SK-N-SH treated with all-trans-retinoic acid at 6 μM for 48 hours (cell line): ENCODE data around the gene SEPTIN1.

ENCODE experiments used
- ATAC-seq: fragments of 200-7000 bp; cut with Tn5 transposase; 3 replicates; pipeline ENCODE4 v1.9.1; 2020; ENCODE audit warnings: mild to moderate bottlenecking, moderate library complexity
- ARNTL ChIP-seq: fragments of 450-650 bp; formaldehyde crosslinking; IDR thresholded peaks from 2 replicates; pipeline ENCODE4 v1.5.0; 2020; ENCODE audit warnings: low read depth, mild to moderate bottlenecking, moderate library complexity, borderline replicate concordance
- BACH2 ChIP-seq: fragments of 250-450 bp; sonication (Bioruptor Pico); IDR thresholded peaks from 2 replicates; pipeline ENCODE4 v1.9.0; 2021; ENCODE audit warnings: mild to moderate bottlenecking, borderline replicate concordance
- CSDC2 ChIP-seq: fragments of 250-450 bp; sonication (Bioruptor Pico); IDR thresholded peaks from 2 replicates; pipeline ENCODE4 v1.5.0; 2020; ENCODE audit warnings: mild to moderate bottlenecking, moderate library complexity
- ESRRG ChIP-seq: fragments of 250-450 bp; sonication (Bioruptor Pico); IDR thresholded peaks from 2 replicates; pipeline ENCODE4 v1.6.1; 2021; ENCODE audit warnings: mild to moderate bottlenecking
- GLIS3 ChIP-seq: fragments of 250-450 bp; sonication (Bioruptor Pico); IDR thresholded peaks from 2 replicates; pipeline ENCODE4 v1.5.0; 2020; ENCODE audit warnings: mild to moderate bottlenecking, moderate library complexity
- ISL1 ChIP-seq: fragments of 250-450 bp; sonication (Bioruptor Pico); IDR thresholded peaks from 2 replicates; pipeline ENCODE4 v2.1.2; 2022; ENCODE audit warnings: mild to moderate bottlenecking, moderate library complexity
- OSR1 ChIP-seq: fragments of 250-450 bp; sonication (Bioruptor Pico); IDR thresholded peaks from 2 replicates; pipeline ENCODE4 v1.8.0; 2022; ENCODE audit warnings: moderate library complexity, mild to moderate bottlenecking, inconsistent platforms
- PPARA ChIP-seq: fragments of 250-450 bp; sonication (Bioruptor Pico); IDR thresholded peaks from 2 replicates; pipeline ENCODE4 v1.5.0; 2020; ENCODE audit warnings: mild to moderate bottlenecking, borderline replicate concordance
- SNAI2 ChIP-seq: fragments of 250-450 bp; sonication (Bioruptor Pico); IDR thresholded peaks from 2 replicates; pipeline ENCODE4 v1.5.0; 2020; ENCODE audit warnings: mild to moderate bottlenecking, moderate library complexity
- TOX ChIP-seq: fragments of 250-450 bp; sonication (Bioruptor Pico); IDR thresholded peaks from 2 replicates; pipeline ENCODE4 v1.8.0; 2021; ENCODE audit warnings: mild to moderate bottlenecking, moderate library complexity, borderline replicate concordance
- ZC3H10 ChIP-seq: fragments of 250-450 bp; sonication (Bioruptor Pico); IDR thresholded peaks from 2 replicates; pipeline ENCODE4 v1.5.1; 2021; ENCODE audit warnings: mild to moderate bottlenecking, moderate library complexity
- ZFP3 ChIP-seq: fragments of 250-450 bp; sonication (Bioruptor Pico); IDR thresholded peaks from 2 replicates; pipeline ENCODE4 v1.5.0; 2020; ENCODE audit warnings: mild to moderate bottlenecking, moderate library complexity
- ZNF565 ChIP-seq: fragments of 450-650 bp; formaldehyde crosslinking; conservative IDR thresholded peaks from 2 replicates; pipeline ENCODE4 v1.5.0; 2020; ENCODE audit warnings: low read depth, mild to moderate bottlenecking, moderate library complexity
- ZNF70 ChIP-seq: fragments of 450-650 bp; formaldehyde crosslinking; IDR thresholded peaks from 2 replicates; pipeline ENCODE4 v1.5.0; 2020; ENCODE audit warnings: mild to moderate bottlenecking, moderate library complexity
- TF ChIP-seq, protein P1 (sequence below): fragments of 250-450 bp; sonication (Bioruptor Pico); IDR thresholded peaks from 2 replicates; pipeline ENCODE4 v1.5.1; 2021; ENCODE audit warnings: mild to moderate bottlenecking, moderate library complexity
- TF ChIP-seq, protein P2 (sequence below): fragments of 250-450 bp; sonication (Bioruptor Pico); IDR thresholded peaks from 2 replicates; pipeline ENCODE4 v1.8.0; 2020; ENCODE audit warnings: mild to moderate bottlenecking, moderate library complexity, borderline replicate concordance
- TF ChIP-seq, protein P3 (sequence below): fragments of 250-450 bp; sonication (Bioruptor Pico); IDR thresholded peaks from 2 replicates; pipeline ENCODE4 v1.5.1; 2020; ENCODE audit warnings: low read depth, mild to moderate bottlenecking, moderate library complexity
- TF ChIP-seq, protein P4 (sequence below): fragments of 250-450 bp; sonication (Bioruptor Pico); IDR thresholded peaks from 2 replicates; pipeline ENCODE4 v1.5.0; 2020; ENCODE audit warnings: mild to moderate bottlenecking, moderate library complexity
- TF ChIP-seq, protein P5 (sequence below): fragments of 250-450 bp; sonication (Bioruptor Pico); IDR thresholded peaks from 2 replicates; pipeline ENCODE4 v1.8.0; 2021; ENCODE audit warnings: low read depth, mild to moderate bottlenecking, moderate library complexity, borderline replicate concordance

SEPTIN1 gene

DNA sequence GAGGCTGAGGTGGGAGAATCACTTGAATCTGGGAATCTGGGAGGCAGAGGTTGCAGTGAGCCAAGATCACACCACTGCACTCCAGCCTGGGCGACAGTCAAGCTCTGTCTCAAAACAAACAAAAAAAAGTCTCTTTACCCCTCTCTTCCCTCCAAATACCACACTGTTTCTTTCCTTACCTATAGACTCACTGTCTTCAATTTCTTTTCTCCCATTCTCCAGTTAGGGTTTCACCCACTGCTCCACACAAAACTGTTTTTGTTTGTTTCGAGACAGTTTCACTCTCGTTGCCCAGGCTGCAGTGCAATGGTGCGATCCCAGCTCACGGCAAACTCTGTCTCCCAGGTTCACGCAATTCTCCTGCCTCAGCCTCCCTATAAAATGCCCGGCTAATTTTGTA is 21.2 kb downstream of the SEPTIN1 start (continued):
- TF ChIP-seq, protein P1, sequence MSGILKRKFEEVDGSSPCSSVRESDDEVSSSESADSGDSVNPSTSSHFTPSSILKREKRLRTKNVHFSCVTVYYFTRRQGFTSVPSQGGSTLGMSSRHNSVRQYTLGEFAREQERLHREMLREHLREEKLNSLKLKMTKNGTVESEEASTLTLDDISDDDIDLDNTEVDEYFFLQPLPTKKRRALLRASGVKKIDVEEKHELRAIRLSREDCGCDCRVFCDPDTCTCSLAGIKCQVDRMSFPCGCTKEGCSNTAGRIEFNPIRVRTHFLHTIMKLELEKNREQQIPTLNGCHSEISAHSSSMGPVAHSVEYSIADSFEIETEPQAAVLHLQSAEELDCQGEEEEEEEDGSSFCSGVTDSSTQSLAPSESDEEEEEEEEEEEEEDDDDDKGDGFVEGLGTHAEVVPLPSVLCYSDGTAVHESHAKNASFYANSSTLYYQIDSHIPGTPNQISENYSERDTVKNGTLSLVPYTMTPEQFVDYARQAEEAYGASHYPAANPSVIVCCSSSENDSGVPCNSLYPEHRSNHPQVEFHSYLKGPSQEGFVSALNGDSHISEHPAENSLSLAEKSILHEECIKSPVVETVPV (CRISPR knock-in tag) = no peak
- TF ChIP-seq, protein P2, sequence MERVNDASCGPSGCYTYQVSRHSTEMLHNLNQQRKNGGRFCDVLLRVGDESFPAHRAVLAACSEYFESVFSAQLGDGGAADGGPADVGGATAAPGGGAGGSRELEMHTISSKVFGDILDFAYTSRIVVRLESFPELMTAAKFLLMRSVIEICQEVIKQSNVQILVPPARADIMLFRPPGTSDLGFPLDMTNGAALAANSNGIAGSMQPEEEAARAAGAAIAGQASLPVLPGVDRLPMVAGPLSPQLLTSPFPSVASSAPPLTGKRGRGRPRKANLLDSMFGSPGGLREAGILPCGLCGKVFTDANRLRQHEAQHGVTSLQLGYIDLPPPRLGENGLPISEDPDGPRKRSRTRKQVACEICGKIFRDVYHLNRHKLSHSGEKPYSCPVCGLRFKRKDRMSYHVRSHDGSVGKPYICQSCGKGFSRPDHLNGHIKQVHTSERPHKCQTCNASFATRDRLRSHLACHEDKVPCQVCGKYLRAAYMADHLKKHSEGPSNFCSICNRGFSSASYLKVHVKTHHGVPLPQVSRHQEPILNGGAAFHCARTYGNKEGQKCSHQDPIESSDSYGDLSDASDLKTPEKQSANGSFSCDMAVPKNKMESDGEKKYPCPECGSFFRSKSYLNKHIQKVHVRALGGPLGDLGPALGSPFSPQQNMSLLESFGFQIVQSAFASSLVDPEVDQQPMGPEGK (CRISPR knock-in tag) = no peak
- no peak for TF ChIP-seq SNAI2 (CRISPR knock-in tag)
- TF ChIP-seq, protein P3, sequence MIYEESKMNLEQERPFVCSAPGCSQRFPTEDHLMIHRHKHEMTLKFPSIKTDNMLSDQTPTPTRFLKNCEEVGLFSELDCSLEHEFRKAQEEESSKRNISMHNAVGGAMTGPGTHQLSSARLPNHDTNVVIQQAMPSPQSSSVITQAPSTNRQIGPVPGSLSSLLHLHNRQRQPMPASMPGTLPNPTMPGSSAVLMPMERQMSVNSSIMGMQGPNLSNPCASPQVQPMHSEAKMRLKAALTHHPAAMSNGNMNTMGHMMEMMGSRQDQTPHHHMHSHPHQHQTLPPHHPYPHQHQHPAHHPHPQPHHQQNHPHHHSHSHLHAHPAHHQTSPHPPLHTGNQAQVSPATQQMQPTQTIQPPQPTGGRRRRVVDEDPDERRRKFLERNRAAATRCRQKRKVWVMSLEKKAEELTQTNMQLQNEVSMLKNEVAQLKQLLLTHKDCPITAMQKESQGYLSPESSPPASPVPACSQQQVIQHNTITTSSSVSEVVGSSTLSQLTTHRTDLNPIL (CRISPR knock-in tag) = no peak

DNA sequence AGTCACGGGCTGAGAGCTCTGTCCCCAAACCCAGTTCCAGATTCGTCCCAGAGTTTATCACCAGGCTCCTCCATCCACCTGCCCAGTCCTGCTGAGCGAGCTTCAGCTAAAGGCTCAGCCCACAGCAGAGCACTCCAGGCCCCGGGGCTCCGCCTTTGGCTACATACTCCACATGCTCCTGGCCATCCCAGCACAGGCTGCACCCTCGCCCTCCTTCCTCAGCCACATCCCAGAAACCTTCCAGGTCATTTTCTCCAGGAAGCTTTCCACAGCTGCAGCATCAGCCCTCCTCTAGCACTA is 22.5 kb downstream of the SEPTIN1 start:
- TF ChIP-seq PPARA (CRISPR knock-in tag) (no peak), CSDC2 (CRISPR knock-in tag) (no peak), ARNTL (CRISPR knock-in tag) (no peak), TOX (no peak), ISL1 (no peak), SNAI2 (CRISPR knock-in tag) (no peak)
- TF ChIP-seq, protein P4, sequence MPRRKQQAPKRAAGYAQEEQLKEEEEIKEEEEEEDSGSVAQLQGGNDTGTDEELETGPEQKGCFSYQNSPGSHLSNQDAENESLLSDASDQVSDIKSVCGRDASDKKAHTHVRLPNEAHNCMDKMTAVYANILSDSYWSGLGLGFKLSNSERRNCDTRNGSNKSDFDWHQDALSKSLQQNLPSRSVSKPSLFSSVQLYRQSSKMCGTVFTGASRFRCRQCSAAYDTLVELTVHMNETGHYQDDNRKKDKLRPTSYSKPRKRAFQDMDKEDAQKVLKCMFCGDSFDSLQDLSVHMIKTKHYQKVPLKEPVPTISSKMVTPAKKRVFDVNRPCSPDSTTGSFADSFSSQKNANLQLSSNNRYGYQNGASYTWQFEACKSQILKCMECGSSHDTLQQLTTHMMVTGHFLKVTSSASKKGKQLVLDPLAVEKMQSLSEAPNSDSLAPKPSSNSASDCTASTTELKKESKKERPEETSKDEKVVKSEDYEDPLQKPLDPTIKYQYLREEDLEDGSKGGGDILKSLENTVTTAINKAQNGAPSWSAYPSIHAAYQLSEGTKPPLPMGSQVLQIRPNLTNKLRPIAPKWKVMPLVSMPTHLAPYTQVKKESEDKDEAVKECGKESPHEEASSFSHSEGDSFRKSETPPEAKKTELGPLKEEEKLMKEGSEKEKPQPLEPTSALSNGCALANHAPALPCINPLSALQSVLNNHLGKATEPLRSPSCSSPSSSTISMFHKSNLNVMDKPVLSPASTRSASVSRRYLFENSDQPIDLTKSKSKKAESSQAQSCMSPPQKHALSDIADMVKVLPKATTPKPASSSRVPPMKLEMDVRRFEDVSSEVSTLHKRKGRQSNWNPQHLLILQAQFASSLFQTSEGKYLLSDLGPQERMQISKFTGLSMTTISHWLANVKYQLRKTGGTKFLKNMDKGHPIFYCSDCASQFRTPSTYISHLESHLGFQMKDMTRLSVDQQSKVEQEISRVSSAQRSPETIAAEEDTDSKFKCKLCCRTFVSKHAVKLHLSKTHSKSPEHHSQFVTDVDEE = no peak
- TF ChIP-seq, protein P5, sequence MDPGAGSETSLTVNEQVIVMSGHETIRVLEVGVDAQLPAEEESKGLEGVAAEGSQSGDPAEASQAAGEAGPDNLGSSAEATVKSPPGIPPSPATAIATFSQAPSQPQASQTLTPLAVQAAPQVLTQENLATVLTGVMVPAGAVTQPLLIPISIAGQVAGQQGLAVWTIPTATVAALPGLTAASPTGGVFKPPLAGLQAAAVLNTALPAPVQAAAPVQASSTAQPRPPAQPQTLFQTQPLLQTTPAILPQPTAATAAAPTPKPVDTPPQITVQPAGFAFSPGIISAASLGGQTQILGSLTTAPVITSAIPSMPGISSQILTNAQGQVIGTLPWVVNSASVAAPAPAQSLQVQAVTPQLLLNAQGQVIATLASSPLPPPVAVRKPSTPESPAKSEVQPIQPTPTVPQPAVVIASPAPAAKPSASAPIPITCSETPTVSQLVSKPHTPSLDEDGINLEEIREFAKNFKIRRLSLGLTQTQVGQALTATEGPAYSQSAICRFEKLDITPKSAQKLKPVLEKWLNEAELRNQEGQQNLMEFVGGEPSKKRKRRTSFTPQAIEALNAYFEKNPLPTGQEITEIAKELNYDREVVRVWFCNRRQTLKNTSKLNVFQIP (CRISPR knock-in tag) = no peak
- ATAC-seq = no peak

DNA sequence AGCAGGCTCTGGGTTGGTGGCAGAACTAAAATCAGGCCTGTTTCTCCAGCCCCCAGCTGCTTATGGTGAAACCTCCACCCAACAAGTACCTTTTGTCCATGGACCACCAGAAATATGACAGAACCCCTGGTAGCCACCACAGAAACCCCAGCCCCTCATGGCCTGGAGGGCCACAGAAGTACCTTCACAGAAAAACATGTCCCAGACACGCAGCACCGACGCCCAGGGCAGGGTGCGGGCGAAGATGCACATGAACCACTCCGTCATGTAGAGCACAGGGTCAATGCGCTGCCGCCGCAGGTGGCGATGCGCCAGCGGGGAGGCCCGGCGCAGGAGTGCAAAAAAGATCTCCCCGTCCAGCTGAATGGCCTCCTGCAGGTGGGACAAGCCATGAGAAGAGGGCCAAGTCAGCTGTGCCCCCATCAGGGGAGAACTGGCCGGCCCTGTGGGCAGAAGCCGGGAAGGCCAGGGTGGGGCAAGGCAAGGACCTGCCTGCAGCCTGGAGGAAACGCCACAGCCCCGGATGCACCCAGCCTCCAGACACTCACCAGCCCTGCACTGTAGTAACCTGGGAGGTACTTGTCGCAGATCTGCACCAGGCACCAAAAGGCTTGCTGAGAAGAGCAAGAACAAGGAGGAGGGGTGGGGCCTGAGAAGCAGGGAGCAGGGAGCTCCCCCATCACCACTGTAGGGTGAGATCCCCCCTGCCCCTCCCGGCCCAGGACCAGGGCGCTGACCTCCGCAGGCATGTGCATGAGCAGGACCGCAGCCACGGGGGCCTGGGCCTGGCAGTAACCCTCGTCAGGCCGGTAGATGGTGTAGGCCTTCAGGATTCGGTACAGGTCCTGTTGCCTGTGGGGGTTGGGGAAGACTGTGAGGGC is 23.1 kb downstream of the SEPTIN1 start:
- no peak for ATAC-seq
- TF ChIP-seq PPARA (CRISPR knock-in tag) (no peak), ARNTL (CRISPR knock-in tag) (no peak), SNAI2 (CRISPR knock-in tag) (no peak), ZNF565 (CRISPR knock-in tag) (no peak), CSDC2 (CRISPR knock-in tag) (no peak), ZC3H10 (no peak), ESRRG (CRISPR knock-in tag) (no peak), BACH2 (CRISPR knock-in tag) (no peak), OSR1 (no peak), TOX (no peak), ZFP3 (CRISPR knock-in tag) (no peak), GLIS3 (CRISPR knock-in tag) (no peak), ZNF70 (CRISPR knock-in tag) (no peak), ISL1 (no peak)
- TF ChIP-seq, protein P5 (CRISPR knock-in tag) = no peak
- TF ChIP-seq, protein P4 = no peak
- TF ChIP-seq, protein P1 (CRISPR knock-in tag) = no peak
- TF ChIP-seq, all 23 proteins: peak for 0
